ENCODE data around the gene WDR48. TPM values are rescaled to one million over a fixed set of nuclear protein-coding genes. Genes with fewer than 3 reads are reported as not detected.
A peak's percentile ranks its signal among the peaks of the same experiment; 100 is the strongest.

The WDR48 gene
- total and polyA plus RNA-seq, 9 of the 15 experiments (the other 6 are each of a cell fraction or from before 2014, with no cell fraction given), result 26.6 to 70.6 (median 48.0) TPM

DNA sequence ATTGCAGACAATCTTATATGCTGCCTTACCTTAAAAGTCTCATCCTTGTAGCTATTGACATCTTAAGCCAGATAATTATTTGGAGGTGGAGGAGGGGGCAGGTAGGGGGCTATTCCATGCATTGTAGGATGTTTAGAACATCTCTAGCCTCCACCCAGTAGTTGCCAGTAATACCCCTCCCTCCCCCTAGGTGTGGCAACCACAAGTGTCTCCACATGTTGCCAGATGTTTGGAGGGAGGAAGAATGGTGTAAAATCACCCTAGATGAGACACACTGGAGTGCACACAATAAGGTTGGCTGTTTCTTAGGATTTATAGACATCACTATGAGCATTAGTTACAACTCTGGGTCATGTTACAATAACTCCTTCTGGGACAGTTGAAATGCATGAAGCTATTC, 28.2 kb downstream of the WDR48 start:
- Histone ChIP-seq H3K9ac (ENCODE audit: insufficient read depth in 1 of 2, low read depth in 2 of 2, low read length in 2 of 2) (no peak overlapping the region), H3K4me1 (replicated peaks in 1 of 2; ENCODE audit: control insufficient read depth in 2 of 2, insufficient read depth in 2 of 2, low read length in 2 of 2) (no peaks in the 10 kb centered on the region), H3K79me2 (ENCODE audit: control insufficient read depth, insufficient read depth, low read length) (no peaks in the 10 kb centered on the region), H3K9me3 (replicated peaks; ENCODE audit: control insufficient read depth, insufficient read depth, low read depth, low read length) (no peaks in the 10 kb centered on the region), H3K36me3 (ENCODE audit: control insufficient read depth, insufficient read depth, low read length) (peaks cover 44% of the 10 kb centered on the region), H3K4me2 (ENCODE audit: insufficient read depth, low read length) (no peak overlapping the region), H4K20me1 (replicated peaks; ENCODE audit: control insufficient read depth, insufficient read depth, low read length) (no peaks in the 10 kb centered on the region), H3K27ac (ENCODE audit: extremely low read depth, low read depth, low read length) (no peak overlapping the region), H3K27me3 (ENCODE audit: control insufficient read depth in 2 of 2, insufficient read depth in 2 of 2, low read length in 2 of 2) (no peaks in the 10 kb centered on the region), H2AFZ (ENCODE audit: low read depth, low read length) (no peak overlapping the region), H3K4me3 (no peak overlapping the region), H3K9me1 (ENCODE audit: control insufficient read depth, insufficient read depth, low read length) (no peaks in the 10 kb centered on the region)
- intact Hi-C loops (cut with micrococcal nuclease) (no loop called here), in situ Hi-C loops (cut with MboI) (no loop called here)
- BruUV-seq (replicated peaks), result no TSS peak
- no peak for FAIRE-seq
- DNase-seq (ENCODE audit: extremely low read depth in 1 of 4, low spot score in 3 of 4), result no peak
- peak; percentile 48 for ATAC-seq
- CTCF ChIA-PET (ENCODE audit: low intra/inter-chr PET ratio), result no interaction called here
- POLR2A ChIA-PET, result interaction anchor here (0.6 to 1.4 kb wide), 2 partner anchors 10 to 161 kb away, joined by 3 to 4 read pairs; no protein-coding TSS in a partner anchor
- TF ChIP-seq ZKSCAN3 (CRISPR knock-in tag; IDR thresholded peaks at IDR 0.05), result no peak
- TF ChIP-seq MAFG (tag; conservative IDR thresholded peaks at IDR 0.05), result no peak
- TF ChIP-seq, protein P1, sequence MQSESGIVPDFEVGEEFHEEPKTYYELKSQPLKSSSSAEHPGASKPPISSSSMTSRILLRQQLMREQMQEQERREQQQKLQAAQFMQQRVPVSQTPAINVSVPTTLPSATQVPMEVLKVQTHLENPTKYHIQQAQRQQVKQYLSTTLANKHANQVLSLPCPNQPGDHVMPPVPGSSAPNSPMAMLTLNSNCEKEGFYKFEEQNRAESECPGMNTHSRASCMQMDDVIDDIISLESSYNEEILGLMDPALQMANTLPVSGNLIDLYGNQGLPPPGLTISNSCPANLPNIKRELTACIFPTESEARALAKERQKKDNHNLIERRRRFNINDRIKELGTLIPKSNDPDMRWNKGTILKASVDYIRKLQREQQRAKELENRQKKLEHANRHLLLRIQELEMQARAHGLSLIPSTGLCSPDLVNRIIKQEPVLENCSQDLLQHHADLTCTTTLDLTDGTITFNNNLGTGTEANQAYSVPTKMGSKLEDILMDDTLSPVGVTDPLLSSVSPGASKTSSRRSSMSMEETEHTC (IDR thresholded peaks at IDR 0.05), result no peak
- no peak for TF ChIP-seq C11orf30 (IDR thresholded peaks at IDR 0.05; ENCODE audit: low read depth)
- TF ChIP-seq ZFX (CRISPR knock-in tag; IDR thresholded peaks at IDR 0.05), result no peak
- no peak for TF ChIP-seq NR4A1 (CRISPR knock-in tag; IDR thresholded peaks at IDR 0.05)
- TF ChIP-seq NR4A1 (tag; IDR thresholded peaks at IDR 0.05), result no peak
- TF ChIP-seq MEIS2 (IDR thresholded peaks at IDR 0.05; ENCODE audit: partially characterized antibody), result no peak
- TF ChIP-seq, protein P2, sequence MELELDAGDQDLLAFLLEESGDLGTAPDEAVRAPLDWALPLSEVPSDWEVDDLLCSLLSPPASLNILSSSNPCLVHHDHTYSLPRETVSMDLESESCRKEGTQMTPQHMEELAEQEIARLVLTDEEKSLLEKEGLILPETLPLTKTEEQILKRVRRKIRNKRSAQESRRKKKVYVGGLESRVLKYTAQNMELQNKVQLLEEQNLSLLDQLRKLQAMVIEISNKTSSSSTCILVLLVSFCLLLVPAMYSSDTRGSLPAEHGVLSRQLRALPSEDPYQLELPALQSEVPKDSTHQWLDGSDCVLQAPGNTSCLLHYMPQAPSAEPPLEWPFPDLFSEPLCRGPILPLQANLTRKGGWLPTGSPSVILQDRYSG (tag; conservative IDR thresholded peaks at IDR 0.05; ENCODE audit: low read depth), result no peak
- no peak for TF ChIP-seq ZNF75A (CRISPR knock-in tag; IDR thresholded peaks at IDR 0.05)
- TF ChIP-seq ETS2 (tag; IDR thresholded peaks at IDR 0.05; ENCODE audit: borderline replicate concordance, poor library complexity, severe bottlenecking), result no peak
- no peak for TF ChIP-seq RFX1 (IDR thresholded peaks at IDR 0.05)
- TF ChIP-seq, protein P3, sequence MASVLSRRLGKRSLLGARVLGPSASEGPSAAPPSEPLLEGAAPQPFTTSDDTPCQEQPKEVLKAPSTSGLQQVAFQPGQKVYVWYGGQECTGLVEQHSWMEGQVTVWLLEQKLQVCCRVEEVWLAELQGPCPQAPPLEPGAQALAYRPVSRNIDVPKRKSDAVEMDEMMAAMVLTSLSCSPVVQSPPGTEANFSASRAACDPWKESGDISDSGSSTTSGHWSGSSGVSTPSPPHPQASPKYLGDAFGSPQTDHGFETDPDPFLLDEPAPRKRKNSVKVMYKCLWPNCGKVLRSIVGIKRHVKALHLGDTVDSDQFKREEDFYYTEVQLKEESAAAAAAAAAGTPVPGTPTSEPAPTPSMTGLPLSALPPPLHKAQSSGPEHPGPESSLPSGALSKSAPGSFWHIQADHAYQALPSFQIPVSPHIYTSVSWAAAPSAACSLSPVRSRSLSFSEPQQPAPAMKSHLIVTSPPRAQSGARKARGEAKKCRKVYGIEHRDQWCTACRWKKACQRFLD (CRISPR knock-in tag; IDR thresholded peaks at IDR 0.05), result no peak
- no peak for TF ChIP-seq POLR2G (IDR thresholded peaks at IDR 0.05; ENCODE audit: low read depth, low read length)
